DMS 273 treated with DMSO at 0.1 percent for 48 hours (cell line): ENCODE measurements around the gene GLIS1.

ENCODE experiments used
- DNase-seq: peaks from one replicate; lab custom pipeline; 2025; lab: John Stamatoyannopoulos, UW

Gene GLIS1

DNA sequence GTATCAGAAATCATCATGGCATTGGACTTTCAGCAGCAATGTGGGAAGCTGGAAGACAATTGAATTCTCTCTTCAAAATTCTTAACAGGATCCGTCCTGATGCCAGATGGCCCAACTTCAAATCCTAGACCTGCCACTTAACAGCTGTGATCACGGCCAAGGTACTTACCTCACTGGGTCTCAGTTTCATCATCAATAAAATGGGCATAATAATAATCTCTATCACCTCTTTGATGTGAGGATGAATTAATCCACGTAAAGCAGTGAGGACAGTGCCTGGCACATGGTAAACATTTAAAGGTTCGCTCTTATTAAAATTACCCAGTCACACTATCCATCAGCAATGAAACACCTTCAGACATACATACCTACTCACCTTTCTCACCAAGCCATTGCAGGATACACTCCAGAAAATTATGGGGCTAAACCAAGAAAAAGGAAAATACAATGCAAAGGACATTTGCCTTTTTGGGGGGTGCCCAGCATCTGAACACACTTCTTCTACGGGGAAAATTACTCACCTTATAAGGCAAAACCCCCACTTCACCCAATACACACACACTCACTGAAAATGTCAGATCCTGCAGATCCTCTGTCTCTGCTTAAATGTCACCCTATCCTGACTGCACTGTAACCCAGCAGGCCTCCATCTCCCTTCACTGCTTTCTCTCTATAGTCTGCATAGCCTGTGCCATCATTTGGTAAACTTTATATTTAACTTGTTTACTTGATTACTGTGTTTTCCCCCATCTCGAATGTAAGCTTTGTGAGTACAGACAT lies 21.7 kb downstream of the GLIS1 start:
- no peak for DNase-seq

GRCh38 chr1:53716150-53716549 lies 22.8 kb downstream of the GLIS1 start:
- DNase-seq: no peak

DNA sequence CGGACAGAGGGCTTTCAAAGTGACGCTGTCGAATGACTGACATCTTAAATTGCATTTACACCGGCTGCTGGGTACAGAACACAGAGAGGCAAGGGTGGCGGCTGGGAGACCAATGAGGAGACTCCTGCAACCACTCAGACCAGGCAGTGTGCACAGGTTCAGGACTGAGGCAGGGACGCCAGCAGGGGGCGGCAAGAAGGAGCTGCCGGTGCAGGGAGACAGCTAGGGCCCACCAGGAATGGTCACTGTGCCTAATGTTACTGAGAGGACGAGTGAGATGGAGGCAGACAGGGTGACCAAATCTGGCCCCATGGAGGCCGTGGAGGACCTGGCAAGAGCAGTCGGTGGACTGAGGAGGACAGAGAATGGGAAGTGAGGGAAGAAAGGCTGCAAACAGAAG lies 23.5 kb downstream of the GLIS1 start:
- no peak for DNase-seq

- no peak for DNase-seq
These were observed 26.7 kb downstream of the GLIS1 start for GRCh38 chr1:53712276-53712675.

DNA sequence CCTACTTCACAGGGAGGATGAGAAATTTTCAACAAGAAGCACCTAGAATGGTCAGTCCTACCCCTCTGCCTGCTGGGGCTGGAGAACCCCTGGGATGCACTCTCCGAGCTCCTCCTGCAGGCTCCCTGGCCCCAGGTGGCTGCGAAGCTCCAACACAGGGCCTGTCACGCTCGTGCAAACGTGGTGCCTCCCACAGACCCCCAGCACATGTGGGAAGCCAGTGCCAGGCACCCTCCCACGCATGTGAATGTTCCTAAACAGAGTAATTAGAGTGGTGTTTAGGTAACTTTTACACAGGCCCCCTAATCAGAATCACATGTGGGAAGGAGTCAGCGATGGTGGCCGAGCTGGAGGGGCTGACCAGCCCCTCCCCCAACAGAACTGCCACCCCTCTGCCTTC lies 28.4 kb downstream of the GLIS1 start:
- no peak for DNase-seq

DNA sequence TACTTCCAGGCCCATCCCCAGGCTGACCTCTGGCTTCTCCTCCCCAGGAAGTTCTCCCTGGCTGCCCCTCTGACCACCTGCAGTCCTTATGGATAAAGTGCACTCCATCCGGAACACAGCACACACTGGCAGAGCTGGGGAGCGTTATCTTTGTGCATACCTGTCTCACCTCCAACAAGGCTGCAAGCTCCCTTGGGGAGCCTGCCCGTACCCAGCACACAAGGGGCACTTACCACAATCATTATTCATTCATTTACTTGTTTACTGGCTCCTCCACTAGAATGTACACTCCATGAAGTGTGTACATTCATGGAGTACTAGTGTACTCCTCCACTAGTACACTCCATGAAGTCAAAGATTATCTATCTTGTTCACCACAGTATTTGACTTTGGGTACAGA lies 30.3 kb downstream of the GLIS1 start:
- no peak for DNase-seq

DNA sequence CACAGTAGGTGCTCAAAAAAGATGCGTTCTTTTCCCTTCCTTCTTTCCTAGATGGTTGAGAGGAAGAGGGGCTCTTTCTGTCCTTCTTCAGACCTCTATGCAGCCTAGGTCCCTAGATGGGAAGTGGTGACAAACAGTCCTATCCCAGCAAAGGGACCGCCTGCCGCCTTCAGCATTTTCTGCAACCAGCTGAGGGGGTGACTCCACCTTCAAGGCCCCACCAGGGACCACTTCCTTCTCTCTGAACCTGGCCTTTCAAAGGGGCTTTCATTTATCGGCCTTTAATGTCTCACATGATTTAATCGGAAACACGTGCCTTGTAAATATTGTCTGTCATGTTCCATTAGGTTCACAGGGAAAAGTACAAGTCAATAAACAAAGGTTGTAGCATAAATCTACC lies 32.6 kb downstream of the GLIS1 start:
- no peak for DNase-seq

DNA sequence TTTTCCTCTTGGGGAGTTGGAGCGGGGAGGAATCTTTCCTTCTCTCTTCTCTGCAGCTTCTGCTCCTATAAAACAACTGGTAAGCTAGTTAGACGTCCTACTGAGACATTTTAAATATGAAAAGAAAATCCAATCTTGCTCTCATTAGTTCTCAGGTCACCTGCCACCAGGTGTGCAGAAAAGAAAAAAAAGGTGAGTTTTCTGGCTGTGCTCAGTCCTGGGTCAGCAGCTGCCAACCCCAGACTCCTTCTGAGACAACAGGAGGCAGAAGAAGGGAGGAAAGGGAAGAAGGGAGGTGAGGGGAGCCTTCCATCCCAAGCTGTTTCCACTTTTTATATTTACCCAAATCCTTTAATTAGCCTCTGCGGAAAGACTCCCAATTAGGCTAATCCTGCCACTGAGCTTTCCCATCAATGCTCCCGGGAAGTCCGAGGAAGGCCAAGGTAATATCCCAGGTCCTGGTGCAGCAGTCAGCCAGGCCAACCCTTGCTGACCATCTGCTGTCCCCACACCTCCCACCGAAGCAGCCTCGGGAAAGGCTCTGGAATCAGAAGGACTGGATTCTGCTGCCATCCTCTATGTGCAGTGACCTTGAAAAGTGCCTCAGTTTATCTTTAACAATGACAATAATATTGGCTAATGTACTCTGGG lies 33.4 kb downstream of the GLIS1 start:
- no peak for DNase-seq

- no peak for DNase-seq
These were observed 34.0 kb downstream of the GLIS1 start for GRCh38 chr1:53704804-53705445.

- no peak for DNase-seq
These were observed 34.7 kb downstream of the GLIS1 start for GRCh38 chr1:53704304-53704703.

- DNase-seq: no peak
These were observed 35.8 kb downstream of the GLIS1 start for GRCh38 chr1:53703174-53703573.

GRCh38 chr1:53702341-53702740 lies 36.6 kb downstream of the GLIS1 start:
- no peak for DNase-seq

- DNase-seq: no peak
These were observed 38.2 kb downstream of the GLIS1 start for GRCh38 chr1:53700776-53701175.

- DNase-seq: no peak
These were observed 39.0 kb downstream of the GLIS1 start for GRCh38 chr1:53699981-53700380.

DNA sequence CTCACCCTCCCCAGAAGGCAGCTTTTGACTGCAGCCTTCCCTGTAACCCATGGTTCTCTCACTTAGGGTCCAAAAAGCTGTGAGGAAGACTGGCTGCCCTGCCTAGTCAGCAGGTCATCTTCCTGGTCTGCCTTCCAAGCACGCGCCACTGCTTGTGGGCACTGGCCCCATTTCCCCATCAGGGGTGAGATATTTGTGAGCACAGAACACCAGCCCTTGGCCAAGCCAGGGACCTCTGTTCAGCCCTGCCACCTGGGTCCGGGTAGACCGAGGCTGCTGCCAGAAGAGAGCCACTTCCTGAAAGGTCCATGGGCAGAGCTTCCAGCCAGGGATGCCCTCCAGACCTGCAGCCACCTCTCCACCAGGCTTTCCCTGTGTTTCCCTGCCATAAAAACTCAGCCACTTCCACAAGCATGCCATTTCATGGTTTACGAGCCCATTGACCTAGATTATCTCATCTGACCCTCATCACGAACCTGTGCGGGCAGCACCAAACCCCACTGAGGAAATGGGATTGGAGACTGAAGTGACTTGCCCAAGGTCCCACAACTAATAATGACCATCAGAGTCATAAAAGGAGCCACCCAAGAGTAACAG lies 40.5 kb downstream of the GLIS1 start:
- no peak for DNase-seq

GRCh38 chr1:53697721-53698383 lies 41.1 kb downstream of the GLIS1 start:
- DNase-seq: no peak

DNA sequence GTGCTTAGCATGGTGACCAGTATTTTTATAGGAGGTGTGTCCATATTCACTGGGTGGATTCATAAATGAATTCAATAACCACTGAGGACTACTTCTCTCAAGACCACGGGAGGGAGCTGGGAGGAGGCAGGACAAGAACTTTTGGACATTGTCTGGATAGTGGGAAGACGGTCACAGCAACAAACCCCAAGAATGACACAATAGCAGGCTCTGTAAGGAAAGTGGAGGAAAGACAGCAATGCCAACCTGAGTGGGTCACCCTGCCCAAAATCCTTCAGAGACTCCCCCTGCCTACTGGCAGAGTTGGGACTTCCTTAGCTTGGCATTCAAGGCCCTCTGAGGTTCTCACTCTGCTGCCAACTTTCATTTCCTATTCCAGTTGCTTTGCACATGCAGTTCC lies 42.0 kb downstream of the GLIS1 start:
- DNase-seq: no peak

DNA sequence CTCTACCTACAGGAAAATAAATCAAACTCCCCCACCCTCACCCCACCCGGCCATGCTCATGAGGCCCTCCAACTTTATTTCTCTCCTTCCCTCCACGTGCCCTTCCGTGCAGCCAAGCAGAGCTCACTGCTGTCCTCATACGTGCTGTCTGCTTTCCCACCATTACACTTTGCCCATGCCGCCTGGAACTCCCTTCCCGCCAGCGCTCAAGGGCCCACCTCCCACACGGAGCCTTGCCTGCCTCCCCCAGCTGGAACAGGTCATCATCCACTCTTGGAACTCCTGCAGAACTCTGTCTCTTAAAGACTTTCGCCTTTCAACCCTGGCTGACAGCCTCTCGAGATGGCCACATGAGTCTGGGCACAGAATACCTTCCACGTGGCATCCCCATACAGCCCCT lies 42.4 kb downstream of the GLIS1 start:
- no peak for DNase-seq

- no peak for DNase-seq
These were observed 42.9 kb downstream of the GLIS1 start for GRCh38 chr1:53696051-53696450.

DNA sequence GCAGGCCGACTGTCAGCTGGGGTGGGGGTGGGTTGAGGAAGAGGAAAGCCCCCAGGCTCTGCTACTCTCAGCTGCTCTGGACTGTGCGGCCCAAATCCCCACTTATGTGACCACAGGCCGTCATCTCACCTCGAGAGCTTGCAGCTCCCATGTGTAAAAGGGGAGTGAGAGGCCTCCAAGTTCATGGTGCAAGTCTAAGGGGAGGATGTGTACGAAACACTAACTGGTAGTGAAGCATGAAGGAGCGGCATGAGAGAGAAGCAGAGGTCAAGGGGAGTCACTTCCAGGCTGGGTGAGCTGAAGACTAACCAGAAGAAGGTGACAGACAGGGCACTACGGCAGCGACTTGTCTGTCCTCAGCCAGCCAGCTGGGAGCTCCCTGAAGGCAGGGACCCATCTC lies 43.8 kb downstream of the GLIS1 start:
- no peak for DNase-seq

DNA sequence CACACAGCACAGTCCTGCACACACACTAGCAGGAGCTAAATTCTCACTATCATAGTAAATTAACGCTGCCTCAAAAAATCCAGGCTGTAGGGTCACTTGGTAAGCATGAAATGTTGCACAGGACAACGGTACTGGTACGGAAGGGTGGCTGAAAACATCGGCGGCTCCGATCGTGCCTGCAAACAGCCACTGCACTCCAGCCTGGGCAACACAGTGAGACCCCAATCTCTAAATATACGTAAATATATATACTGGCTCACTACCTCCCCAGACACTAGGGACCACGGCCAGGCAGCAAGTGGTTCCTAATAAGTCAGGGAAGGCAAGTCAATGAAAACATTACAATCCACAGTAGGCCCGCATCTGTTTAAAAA lies 44.3 kb downstream of the GLIS1 start:
- no peak for DNase-seq
